HEK293 (cell line): ENCODE results near the gene ASTN2.

Experiments used
- CTCF ChIA-PET: fragments of 350-600 bp; formaldehyde crosslinking; extraction: SDS; loops from one replicate; lab custom pipeline; 2021; ENCODE audit warnings: antibody characterized with exemption; lab: Yijun Ruan, JAX
- POLR2A ChIA-PET: fragments of 300-600 bp; formaldehyde crosslinking; extraction: SDS; loops from one replicate; lab custom pipeline; 2020; ENCODE audit warnings: antibody characterized with exemption, inconsistent platforms; lab: Yijun Ruan, JAX
- H3K27ac ChIP-seq: fragments of 200-500 bp; sonication (Bioruptor generic); 2 replicates; pipeline ENCODE4 v1.5.1; 2014; ENCODE audit warnings: low read depth, low read length, control low read depth, inconsistent platforms; ENCODE audit errors: extremely low read depth
- H3K36me3 ChIP-seq, 2 experiments: fragments of 200-500 bp in 1 of 2; sonication (Bioruptor generic) in 1 of 2; 1 replicate in 1 of 2; 2 replicates in 1 of 2; pipeline ENCODE4 v1.5.1; 2014 to 2017; ENCODE audit warnings: inconsistent platforms in 2 of 2, low read length in 2 of 2; ENCODE audit not compliant: control insufficient read depth in 2 of 2, insufficient read depth in 1 of 2
- H3K4me1 ChIP-seq: fragments of 200-500 bp; sonication (Bioruptor generic); 2 replicates; pipeline ENCODE4 v1.5.1; 2014; ENCODE audit warnings: mild to moderate bottlenecking, low read length, inconsistent platforms; ENCODE audit not compliant: control insufficient read depth, insufficient read depth
- H3K4me3 ChIP-seq: 2 replicates; pipeline ENCODE4 v1.5.1; 2011; ENCODE audit warnings: low read depth, mild to moderate bottlenecking, control low read depth, low read length, moderate library complexity
- H3K9me3 ChIP-seq: fragments of 200-500 bp; sonication (Bioruptor generic); 2 replicates; pipeline ENCODE4 v1.5.1; 2014; ENCODE audit warnings: low read depth, low read length, inconsistent platforms; ENCODE audit not compliant: control insufficient read depth, insufficient read depth
- KLF7 ChIP-seq: fragments of 450-650 bp; formaldehyde crosslinking; IDR thresholded peaks from 2 replicates; pipeline ENCODE4 v1.5.1; 2016; ENCODE audit warnings: missing biosample characterization, missing genetic modification characterization, borderline replicate concordance
- SALL2 ChIP-seq: fragments of 450-650 bp; formaldehyde crosslinking; IDR thresholded peaks from 2 replicates; pipeline ENCODE4 v1.5.0; 2017; ENCODE audit warnings: missing biosample characterization, mild to moderate bottlenecking, missing genetic modification characterization, borderline replicate concordance
- SCRT2 ChIP-seq: fragments of 450-650 bp; formaldehyde crosslinking; IDR thresholded peaks from 2 replicates; pipeline ENCODE4 v1.5.1; 2016; ENCODE audit warnings: missing biosample characterization, missing genetic modification characterization
- ZNF211 ChIP-seq: fragments of 450-650 bp; formaldehyde crosslinking; IDR thresholded peaks from 2 replicates; pipeline ENCODE4 v1.5.1; 2016; ENCODE audit warnings: low read depth, missing biosample characterization, missing genetic modification characterization
- ZNF24 ChIP-seq: fragments of 450-650 bp; formaldehyde crosslinking; IDR thresholded peaks from 2 replicates; pipeline ENCODE4 v1.5.1; 2016; ENCODE audit warnings: missing biosample characterization, missing genetic modification characterization
- ZNF488 ChIP-seq: fragments of 450-650 bp; formaldehyde crosslinking; IDR thresholded peaks from 2 replicates; pipeline ENCODE4 v1.5.1; 2016; ENCODE audit warnings: missing biosample characterization, missing genetic modification characterization
- ZNF544 ChIP-seq: fragments of 450-650 bp; formaldehyde crosslinking; IDR thresholded peaks from 2 replicates; pipeline ENCODE4 v1.5.0; 2017; ENCODE audit warnings: missing biosample characterization, missing genetic modification characterization
- ZNF548 ChIP-seq: fragments of 450-650 bp; formaldehyde crosslinking; IDR thresholded peaks from 2 replicates; pipeline ENCODE4 v1.5.1; 2016; ENCODE audit warnings: missing biosample characterization, missing genetic modification characterization
- ZNF610 ChIP-seq: fragments of 450-650 bp; formaldehyde crosslinking; IDR thresholded peaks from 2 replicates; pipeline ENCODE4 v1.5.1; 2016; ENCODE audit warnings: missing biosample characterization, missing genetic modification characterization, borderline replicate concordance
- ZNF624 ChIP-seq: fragments of 450-650 bp; formaldehyde crosslinking; IDR thresholded peaks from 2 replicates; pipeline ENCODE4 v1.5.1; 2017; ENCODE audit warnings: missing biosample characterization, missing genetic modification characterization
- ZNF645 ChIP-seq: fragments of 450-650 bp; formaldehyde crosslinking; IDR thresholded peaks from 2 replicates; pipeline ENCODE4; 2016; ENCODE audit warnings: missing biosample characterization, missing genetic modification characterization
- ZNF658 ChIP-seq: fragments of 450-650 bp; formaldehyde crosslinking; IDR thresholded peaks from 2 replicates; pipeline ENCODE4; 2016; ENCODE audit warnings: missing biosample characterization, missing genetic modification characterization
- ZNF704 ChIP-seq: fragments of 450-650 bp; formaldehyde crosslinking; IDR thresholded peaks from 2 replicates; pipeline ENCODE4 v1.5.1; 2016; ENCODE audit warnings: missing biosample characterization, missing genetic modification characterization
- ZXDB ChIP-seq: fragments of 450-650 bp; formaldehyde crosslinking; IDR thresholded peaks from 2 replicates; pipeline ENCODE4 v1.5.1; 2016; ENCODE audit warnings: missing biosample characterization, missing genetic modification characterization
- TF ChIP-seq, protein P1 (sequence below): fragments of 450-650 bp; formaldehyde crosslinking; conservative IDR thresholded peaks from 2 replicates; pipeline ENCODE4 v1.5.1; 2016; ENCODE audit warnings: low read depth, missing biosample characterization, missing genetic modification characterization
- TF ChIP-seq, protein P2 (sequence below): fragments of 450-650 bp; formaldehyde crosslinking; IDR thresholded peaks from 2 replicates; pipeline ENCODE4 v1.5.1; 2016; ENCODE audit warnings: missing biosample characterization, missing genetic modification characterization
- TF ChIP-seq, protein P3 (sequence below): fragments of 450-650 bp; formaldehyde crosslinking; IDR thresholded peaks from 2 replicates; pipeline ENCODE4 v1.5.1; 2016; ENCODE audit warnings: missing biosample characterization, missing genetic modification characterization

The ASTN2 gene

GRCh38 chr9:116975126-116975525 lies 439.7 kb downstream of the ASTN2 start:
- Histone ChIP-seq H3K4me3 (no peak overlapping the region), H3K36me3 (no peaks in the 10 kb centered on the region), H3K9me3 (no peaks in the 10 kb centered on the region), H3K4me1 (no peaks in the 10 kb centered on the region), H3K27ac (no peak overlapping the region)
- ChIA-PET POLR2A (no interaction called here), CTCF (interaction anchor here (0.6 kb wide), 1 partner anchor 35 kb away, joined by 3 read pairs; no protein-coding TSS in a partner anchor)
- TF ChIP-seq ZNF488 (tag by site-specific recombination) (no peak), ZNF548 (tag by site-specific recombination) (no peak), ZNF645 (no peak), ZNF704 (tag by site-specific recombination) (no peak), KLF7 (no peak), ZNF211 (tag by site-specific recombination) (no peak), SCRT2 (no peak), ZNF658 (tag by site-specific recombination) (no peak), ZNF24 (tag by site-specific recombination) (no peak), ZXDB (tag by site-specific recombination) (no peak), ZNF624 (no peak), SALL2 (no peak), ZNF610 (tag by site-specific recombination) (no peak), ZNF544 (tag by site-specific recombination) (no peak)
- TF ChIP-seq, protein P1, sequence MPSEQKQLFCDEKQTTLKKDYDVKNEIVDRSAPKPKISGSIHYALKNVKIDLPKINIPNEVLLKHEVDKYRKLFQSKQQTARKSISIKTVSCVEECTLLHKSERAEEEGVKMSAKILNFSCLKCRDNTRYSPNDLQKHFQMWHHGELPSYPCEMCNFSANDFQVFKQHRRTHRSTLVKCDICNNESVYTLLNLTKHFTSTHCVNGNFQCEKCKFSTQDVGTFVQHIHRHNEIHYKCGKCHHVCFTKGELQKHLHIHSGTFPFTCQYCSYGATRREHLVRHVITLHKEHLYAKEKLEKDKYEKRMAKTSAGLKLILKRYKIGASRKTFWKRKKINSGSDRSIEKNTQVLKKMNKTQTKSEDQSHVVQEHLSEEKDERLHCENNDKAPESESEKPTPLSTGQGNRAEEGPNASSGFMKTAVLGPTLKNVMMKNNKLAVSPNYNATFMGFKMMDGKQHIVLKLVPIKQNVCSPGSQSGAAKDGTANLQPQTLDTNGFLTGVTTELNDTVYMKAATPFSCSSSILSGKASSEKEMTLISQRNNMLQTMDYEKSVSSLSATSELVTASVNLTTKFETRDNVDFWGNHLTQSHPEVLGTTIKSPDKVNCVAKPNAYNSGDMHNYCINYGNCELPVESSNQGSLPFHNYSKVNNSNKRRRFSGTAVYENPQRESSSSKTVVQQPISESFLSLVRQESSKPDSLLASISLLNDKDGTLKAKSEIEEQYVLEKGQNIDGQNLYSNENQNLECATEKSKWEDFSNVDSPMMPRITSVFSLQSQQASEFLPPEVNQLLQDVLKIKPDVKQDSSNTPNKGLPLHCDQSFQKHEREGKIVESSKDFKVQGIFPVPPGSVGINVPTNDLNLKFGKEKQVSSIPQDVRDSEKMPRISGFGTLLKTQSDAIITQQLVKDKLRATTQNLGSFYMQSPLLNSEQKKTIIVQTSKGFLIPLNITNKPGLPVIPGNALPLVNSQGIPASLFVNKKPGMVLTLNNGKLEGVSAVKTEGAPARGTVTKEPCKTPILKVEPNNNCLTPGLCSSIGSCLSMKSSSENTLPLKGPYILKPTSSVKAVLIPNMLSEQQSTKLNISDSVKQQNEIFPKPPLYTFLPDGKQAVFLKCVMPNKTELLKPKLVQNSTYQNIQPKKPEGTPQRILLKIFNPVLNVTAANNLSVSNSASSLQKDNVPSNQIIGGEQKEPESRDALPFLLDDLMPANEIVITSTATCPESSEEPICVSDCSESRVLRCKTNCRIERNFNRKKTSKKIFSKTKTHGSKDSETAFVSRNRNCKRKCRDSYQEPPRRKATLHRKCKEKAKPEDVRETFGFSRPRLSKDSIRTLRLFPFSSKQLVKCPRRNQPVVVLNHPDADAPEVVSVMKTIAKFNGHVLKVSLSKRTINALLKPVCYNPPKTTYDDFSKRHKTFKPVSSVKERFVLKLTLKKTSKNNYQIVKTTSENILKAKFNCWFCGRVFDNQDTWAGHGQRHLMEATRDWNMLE (tag by site-specific recombination), result no peak
- TF ChIP-seq, protein P2, sequence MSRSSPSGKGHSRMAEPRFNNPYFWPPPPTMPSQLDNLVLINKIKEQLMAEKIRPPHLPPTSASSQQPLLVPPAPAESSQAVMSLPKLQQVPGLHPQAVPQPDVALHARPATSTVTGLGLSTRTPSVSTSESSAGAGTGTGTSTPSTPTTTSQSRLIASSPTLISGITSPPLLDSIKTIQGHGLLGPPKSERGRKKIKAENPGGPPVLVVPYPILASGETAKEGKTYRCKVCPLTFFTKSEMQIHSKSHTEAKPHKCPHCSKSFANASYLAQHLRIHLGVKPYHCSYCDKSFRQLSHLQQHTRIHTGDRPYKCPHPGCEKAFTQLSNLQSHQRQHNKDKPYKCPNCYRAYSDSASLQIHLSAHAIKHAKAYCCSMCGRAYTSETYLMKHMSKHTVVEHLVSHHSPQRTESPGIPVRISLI (tag by site-specific recombination), result no peak
- TF ChIP-seq, protein P3, sequence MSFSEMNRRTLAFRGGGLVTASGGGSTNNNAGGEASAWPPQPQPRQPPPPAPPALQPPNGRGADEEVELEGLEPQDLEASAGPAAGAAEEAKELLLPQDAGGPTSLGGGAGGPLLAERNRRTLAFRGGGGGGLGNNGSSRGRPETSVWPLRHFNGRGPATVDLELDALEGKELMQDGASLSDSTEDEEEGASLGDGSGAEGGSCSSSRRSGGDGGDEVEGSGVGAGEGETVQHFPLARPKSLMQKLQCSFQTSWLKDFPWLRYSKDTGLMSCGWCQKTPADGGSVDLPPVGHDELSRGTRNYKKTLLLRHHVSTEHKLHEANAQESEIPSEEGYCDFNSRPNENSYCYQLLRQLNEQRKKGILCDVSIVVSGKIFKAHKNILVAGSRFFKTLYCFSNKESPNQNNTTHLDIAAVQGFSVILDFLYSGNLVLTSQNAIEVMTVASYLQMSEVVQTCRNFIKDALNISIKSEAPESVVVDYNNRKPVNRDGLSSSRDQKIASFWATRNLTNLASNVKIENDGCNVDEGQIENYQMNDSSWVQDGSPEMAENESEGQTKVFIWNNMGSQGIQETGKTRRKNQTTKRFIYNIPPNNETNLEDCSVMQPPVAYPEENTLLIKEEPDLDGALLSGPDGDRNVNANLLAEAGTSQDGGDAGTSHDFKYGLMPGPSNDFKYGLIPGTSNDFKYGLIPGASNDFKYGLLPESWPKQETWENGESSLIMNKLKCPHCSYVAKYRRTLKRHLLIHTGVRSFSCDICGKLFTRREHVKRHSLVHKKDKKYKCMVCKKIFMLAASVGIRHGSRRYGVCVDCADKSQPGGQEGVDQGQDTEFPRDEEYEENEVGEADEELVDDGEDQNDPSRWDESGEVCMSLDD (tag by site-specific recombination), result no peak
